Esophagus muscularis mucosa (tissue), 3 donors: ENCODE measurements around the gene DDX23.

Experiments used
- CTCF ChIP-seq, 3 experiments: fragments of 200-600 bp in 2 of 3; fragments of 450-650 bp in 1 of 3; sonication (generic) in 2 of 3; IDR thresholded peaks; one replicate each; pipeline ENCODE4 v1.5.1; 2017 to 2019; ENCODE audit warnings: antibody characterized with exemption in 3 of 3, mild to moderate bottlenecking in 2 of 3, moderate library complexity in 1 of 3
- POLR2A ChIP-seq: fragments of 450-650 bp; IDR thresholded peaks from one replicate; pipeline ENCODE4 v1.6.1; 2017; ENCODE audit warnings: antibody characterized with exemption, moderate library complexity, mild to moderate bottlenecking, low read depth
- POLR2AphosphoS5 ChIP-seq, 2 donors: sonication (generic); formaldehyde crosslinking; IDR thresholded peaks; one replicate each; pipeline ENCODE4 v1.6.1; 2017; ENCODE audit warnings: antibody characterized with exemption in 2 of 2

GRCh38 chr12:48811437-48812090 is 40.4 kb downstream of the DDX23 start:
- TF ChIP-seq POLR2AphosphoS5 (IDR thresholded peaks at IDR 0.05) (no peak), CTCF (IDR thresholded peaks at IDR 0.05) (no peak), POLR2A (no peak)
